HK-2 (cell line): Measurements from ENCODE around the gene ZFAND2A.

Experiments used
- DNase-seq: peaks from one replicate; pipeline ENCODE4 v3.0.0-alpha.2; 2018; ENCODE audit not compliant: unreplicated experiment

ZFAND2A gene

GRCh38 chr7:1106793-1107421 is 53.1 kb downstream of the ZFAND2A start:
- no peak for DNase-seq

- no peak for DNase-seq
Observed at GRCh38 chr7:1106063-1106792, 53.8 kb downstream of the ZFAND2A start.

GRCh38 chr7:1105189-1105588 is 54.8 kb downstream of the ZFAND2A start:
- DNase-seq = no peak

- no peak for DNase-seq
Observed at GRCh38 chr7:1104516-1105179, 55.3 kb downstream of the ZFAND2A start.

- DNase-seq = no peak
Observed at GRCh38 chr7:1103789-1104515, 56.0 kb downstream of the ZFAND2A start.

- DNase-seq = no peak
Observed at GRCh38 chr7:1103009-1103788, 56.8 kb downstream of the ZFAND2A start.
